ENCODE results near the gene UGGT1.

Gene UGGT1

DNA sequence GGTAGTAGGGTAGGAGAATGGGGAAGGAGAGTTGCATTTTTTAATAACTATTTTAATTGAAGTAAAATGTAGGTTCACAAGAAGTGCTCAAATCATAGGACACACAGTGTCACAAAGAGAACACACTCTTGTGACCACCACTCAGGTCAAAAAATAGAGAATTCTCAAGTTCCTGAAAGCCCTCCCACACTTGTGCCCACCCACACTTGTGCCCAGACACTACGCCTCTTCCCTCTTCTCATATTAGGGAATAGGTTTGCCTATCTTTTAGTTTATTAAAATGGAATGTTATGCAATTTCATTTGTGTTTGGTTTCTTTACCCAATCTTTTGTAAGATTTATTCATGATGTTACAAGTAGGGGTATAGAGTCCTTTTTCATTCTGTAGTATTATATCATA lies 67.2 kb downstream of the UGGT1 start:
- DNase-seq (ENCODE audit: low read depth) = no peak
- no peak overlapping the region for H3K4me3 ChIP-seq (ENCODE audit: low read depth, low read length)
- TF ChIP-seq, protein P1, sequence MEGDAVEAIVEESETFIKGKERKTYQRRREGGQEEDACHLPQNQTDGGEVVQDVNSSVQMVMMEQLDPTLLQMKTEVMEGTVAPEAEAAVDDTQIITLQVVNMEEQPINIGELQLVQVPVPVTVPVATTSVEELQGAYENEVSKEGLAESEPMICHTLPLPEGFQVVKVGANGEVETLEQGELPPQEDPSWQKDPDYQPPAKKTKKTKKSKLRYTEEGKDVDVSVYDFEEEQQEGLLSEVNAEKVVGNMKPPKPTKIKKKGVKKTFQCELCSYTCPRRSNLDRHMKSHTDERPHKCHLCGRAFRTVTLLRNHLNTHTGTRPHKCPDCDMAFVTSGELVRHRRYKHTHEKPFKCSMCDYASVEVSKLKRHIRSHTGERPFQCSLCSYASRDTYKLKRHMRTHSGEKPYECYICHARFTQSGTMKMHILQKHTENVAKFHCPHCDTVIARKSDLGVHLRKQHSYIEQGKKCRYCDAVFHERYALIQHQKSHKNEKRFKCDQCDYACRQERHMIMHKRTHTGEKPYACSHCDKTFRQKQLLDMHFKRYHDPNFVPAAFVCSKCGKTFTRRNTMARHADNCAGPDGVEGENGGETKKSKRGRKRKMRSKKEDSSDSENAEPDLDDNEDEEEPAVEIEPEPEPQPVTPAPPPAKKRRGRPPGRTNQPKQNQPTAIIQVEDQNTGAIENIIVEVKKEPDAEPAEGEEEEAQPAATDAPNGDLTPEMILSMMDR (IDR thresholded peaks at IDR 0.05; ENCODE audit: insufficient read depth, low read depth, low read length, missing control alignments) = no peak

DNA sequence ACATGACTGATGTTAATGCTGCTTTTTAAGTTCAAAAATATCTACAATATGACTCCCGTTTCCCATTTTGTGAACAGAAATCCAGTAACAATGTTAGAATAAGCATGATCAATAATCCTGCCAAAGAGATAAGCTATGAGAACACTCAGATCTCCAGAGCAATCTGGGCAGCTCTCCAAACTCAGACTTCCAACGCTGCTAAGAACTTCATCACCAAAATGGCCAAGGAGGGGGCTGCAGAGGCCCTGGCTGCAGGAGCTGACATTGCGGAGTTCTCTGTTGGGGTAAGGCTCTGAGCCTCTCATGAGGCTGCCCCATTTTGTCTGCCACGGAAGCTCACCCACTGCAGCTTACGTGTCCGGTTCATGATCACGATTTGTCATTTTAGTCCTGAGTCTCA lies 68.4 kb downstream of the UGGT1 start:
- H3K4me3 ChIP-seq (ENCODE audit: low read depth, low read length) = no peak overlapping the region
- TF ChIP-seq, protein P1 (IDR thresholded peaks at IDR 0.05; ENCODE audit: insufficient read depth, low read depth, low read length, missing control alignments) = no peak
- no peak for DNase-seq (ENCODE audit: low read depth)

DNA sequence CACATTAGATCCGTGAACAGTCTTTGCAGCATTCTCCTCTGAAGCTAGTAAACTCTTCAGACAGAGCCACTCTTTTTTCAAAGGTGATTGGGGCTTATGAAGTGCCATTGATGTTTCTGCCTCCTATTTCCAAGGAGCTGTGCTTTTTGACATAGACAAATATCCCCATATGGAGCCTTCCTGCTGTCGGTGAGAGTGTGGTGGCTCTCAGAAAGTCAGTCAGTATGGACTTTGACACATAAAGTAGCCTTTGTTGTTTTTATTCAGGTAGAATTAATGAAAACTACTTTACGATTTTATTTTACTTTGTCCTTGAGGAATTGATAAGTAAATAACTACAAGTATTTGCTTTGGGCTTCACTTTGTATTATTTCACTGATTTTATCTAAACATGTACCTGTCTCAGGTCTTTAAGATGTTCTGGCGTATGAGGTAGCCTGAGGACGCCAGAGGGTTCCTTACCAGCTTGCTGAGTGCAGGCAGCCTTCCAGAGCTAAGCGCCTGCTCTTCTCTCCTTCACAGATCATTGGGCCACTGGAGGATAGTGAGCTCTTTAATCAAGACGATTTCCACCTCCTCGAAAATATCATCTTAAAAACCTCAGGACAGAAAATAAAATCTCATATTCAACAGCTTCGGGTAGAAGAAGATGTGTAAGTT lies 69.7 kb downstream of the UGGT1 start:
- no peak for DNase-seq (ENCODE audit: low read depth)
- TF ChIP-seq, protein P1 (IDR thresholded peaks at IDR 0.05; ENCODE audit: insufficient read depth, low read depth, low read length, missing control alignments) = no peak
- H3K4me3 ChIP-seq (ENCODE audit: low read depth, low read length) = no peak overlapping the region

DNA sequence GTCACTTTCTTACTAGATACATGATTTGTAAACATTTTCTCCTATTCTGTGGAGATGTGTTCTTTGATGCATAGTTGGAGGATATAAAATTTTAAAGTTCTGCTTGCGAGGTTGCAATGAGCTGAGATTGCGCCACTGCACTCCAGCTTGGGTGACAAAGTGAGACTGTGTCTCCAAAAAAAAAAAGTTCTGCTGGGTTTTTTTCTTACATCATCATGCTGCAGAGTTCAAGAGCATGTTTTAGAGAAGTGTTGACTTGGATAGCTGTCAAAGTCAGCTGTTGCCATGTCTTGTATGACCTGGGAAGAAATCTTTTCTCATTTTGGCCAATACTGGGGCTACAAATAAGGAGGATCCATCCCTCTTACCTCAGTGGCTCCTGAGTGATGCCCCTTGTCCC lies 71.3 kb downstream of the UGGT1 start:
- no peak overlapping the region for H3K4me3 ChIP-seq (ENCODE audit: low read depth, low read length)
- DNase-seq (ENCODE audit: low read depth) = no peak
- TF ChIP-seq, protein P1 (IDR thresholded peaks at IDR 0.05; ENCODE audit: insufficient read depth, low read depth, low read length, missing control alignments) = no peak

DNA sequence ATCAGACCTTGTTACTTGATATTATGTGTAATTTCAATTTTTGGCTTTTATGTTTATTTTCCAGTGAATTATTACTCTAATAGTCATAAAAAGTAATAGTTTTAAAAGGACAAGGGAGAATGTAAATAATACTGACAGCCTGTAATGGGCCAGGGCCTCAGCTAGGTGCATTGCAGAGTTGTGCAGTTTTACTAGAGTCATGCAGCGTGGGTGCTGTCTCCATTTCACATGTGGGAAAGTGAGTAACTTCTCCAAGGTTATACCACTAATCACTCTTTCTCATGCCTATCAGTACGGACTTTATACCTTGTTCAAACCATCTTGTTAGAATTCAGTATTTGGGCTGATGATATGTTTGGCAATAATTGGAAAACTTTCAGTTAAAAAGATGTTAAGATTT lies 73.3 kb downstream of the UGGT1 start:
- DNase-seq (ENCODE audit: low read depth) = no peak
- TF ChIP-seq, protein P1 (IDR thresholded peaks at IDR 0.05; ENCODE audit: insufficient read depth, low read depth, low read length, missing control alignments) = no peak
- H3K4me3 ChIP-seq (ENCODE audit: low read depth, low read length) = no peak overlapping the region

DNA sequence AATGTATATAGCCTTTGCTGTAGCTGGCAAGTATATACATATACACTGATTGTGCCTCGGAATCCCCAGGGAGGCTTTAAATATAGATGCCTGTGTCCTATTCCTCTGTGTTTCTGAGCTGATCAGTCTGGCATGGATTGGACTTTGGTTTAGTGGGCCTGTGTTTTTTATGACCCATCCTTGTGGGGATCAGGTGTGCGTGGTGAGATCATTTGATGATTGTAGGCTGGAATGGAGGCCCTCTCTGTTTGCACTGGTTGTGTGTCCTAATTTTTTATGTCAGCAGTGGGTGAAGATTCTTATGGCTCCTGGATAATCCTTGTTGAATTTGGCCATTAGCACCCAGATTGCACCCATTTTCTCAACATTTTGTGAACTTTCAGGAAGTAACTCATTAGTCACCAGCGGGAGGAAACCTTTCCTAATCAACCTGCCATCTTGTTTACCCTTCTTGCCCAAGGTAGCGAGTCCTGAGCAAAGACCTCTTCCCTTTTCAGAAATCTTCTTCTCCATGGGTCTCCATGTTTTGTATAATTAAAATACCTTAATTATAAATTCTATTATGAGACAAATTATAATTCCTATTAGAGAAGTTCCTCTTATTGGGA lies 75.8 kb downstream of the UGGT1 start:
- no peak for DNase-seq (ENCODE audit: low read depth)
- no peak overlapping the region for H3K4me3 ChIP-seq (ENCODE audit: low read depth, low read length)
- TF ChIP-seq, protein P1 (IDR thresholded peaks at IDR 0.05; ENCODE audit: insufficient read depth, low read depth, low read length, missing control alignments) = no peak

DNA sequence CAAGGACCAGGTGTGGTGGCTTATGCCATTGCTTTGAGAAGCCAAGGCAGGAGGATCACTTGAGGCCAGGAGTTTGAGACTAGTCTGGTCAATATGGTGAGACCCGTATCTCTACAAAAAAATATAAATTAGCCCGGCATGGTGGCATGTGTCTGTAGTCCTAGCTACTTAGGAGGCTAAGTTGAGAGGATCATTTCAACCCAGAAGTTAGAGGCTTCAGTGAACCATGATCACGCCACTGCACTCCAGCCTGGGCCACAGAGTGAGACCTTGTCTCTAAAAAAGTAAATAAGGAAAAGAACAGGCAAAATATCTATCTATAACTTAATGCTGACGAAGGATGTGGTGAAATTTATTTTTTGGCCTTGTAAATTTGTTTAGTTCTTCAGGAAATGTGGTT lies 78.1 kb downstream of the UGGT1 start:
- no peak overlapping the region for H3K4me3 ChIP-seq (ENCODE audit: low read depth, low read length)
- no peak for DNase-seq (ENCODE audit: low read depth)
- TF ChIP-seq, protein P1 (IDR thresholded peaks at IDR 0.05; ENCODE audit: insufficient read depth, low read depth, low read length, missing control alignments) = no peak

Data from GM12865 (cell line).